OCI-LY7 (cell line): Measurements from ENCODE around the gene GIGYF1.

Source experiments
- CTCF ChIP-seq: fragments of 200-600 bp; sonication (generic); conservative IDR thresholded peaks from 2 replicates; pipeline ENCODE4 v1.5.1; 2014; ENCODE audit warnings: mild to moderate bottlenecking, antibody characterized with exemption, low read length, moderate library complexity, mixed read lengths
- EZH2phosphoT487 ChIP-seq: fragments of 200-600 bp; sonication (generic); IDR thresholded peaks from 2 replicates; pipeline ENCODE4 v1.6.1; 2018; ENCODE audit warnings: low read depth, borderline replicate concordance, mild to moderate bottlenecking, mixed run types, antibody characterized with exemption, low read length, moderate library complexity, mixed read lengths

- no peak for TF ChIP-seq CTCF
- no peak for TF ChIP-seq EZH2phosphoT487
These were observed 26.2 kb upstream of the GIGYF1 start, which contains the start of gene EPO for GRCh38 chr7:100720279-100720670.
